Right cardiac atrium (tissue), 5 donors: ENCODE measurements around the gene LIG1. TPM values are rescaled to one million over a fixed set of nuclear protein-coding genes. Genes with fewer than 3 reads are reported as not detected.

Source experiments
- ATAC-seq, 2 donors: fragments of 200-7000 bp; cut with Tn5 transposase; one replicate each; pipeline versions ENCODE4 v1.8.0 to v1.9.1; 2020; ENCODE audit warnings: moderate library complexity in 2 of 2, mild to moderate bottlenecking in 1 of 2
- DNase-seq, 3 donors: peaks; one replicate each; pipeline ENCODE4 v3.0.0-alpha.2; 2020
- H3K27ac ChIP-seq: one replicate; pipeline ENCODE4 v1.5.1; 2013; ENCODE audit warnings: mild to moderate bottlenecking, low read length, control low read depth, moderate library complexity
- H3K27me3 ChIP-seq: one replicate; pipeline ENCODE4 v1.6.1; 2013; ENCODE audit not compliant: control insufficient read depth, insufficient read depth
- H3K4me1 ChIP-seq: one replicate; pipeline ENCODE4 v1.6.1; 2013; ENCODE audit warnings: low read length; ENCODE audit not compliant: control insufficient read depth, insufficient read depth
- H3K4me3 ChIP-seq: one replicate; pipeline ENCODE4 v1.5.1; 2013; ENCODE audit warnings: low read length, control low read depth
- H3K9me3 ChIP-seq: one replicate; pipeline ENCODE4 v1.6.1; 2013; ENCODE audit warnings: low read length; ENCODE audit not compliant: control insufficient read depth
- WGBS: extraction: QIAGEN DNeasy Blood & Tissue Kit; methylation state at CpG from one replicate; pipeline ENCODE4 v1.1.7; 2013; 5-methylcytosine and 5-hydroxymethylcytosine counted together
- intact Hi-C, 4 donors: fragments of 100-400 bp; cut with DNase I; formaldehyde crosslinking; loops; one replicate each; pipeline versions ENCODE4 v1.11.0 to v1.14.0; 2022 to 2023
- polyA plus RNA-seq: library from polyadenylated mRNA; stranded (reverse); fragments of 200-250 nt; gene quantifications from one replicate; pipeline ENCODE4 v1.2.3, GENCODE V29; 2013
- total RNA-seq, 4 donors: library from RNA; stranded (reverse); fragmentation: NEBNext Ultra II Directional; extraction: Animal tissue kit (Norgen Biotek cat#: 25700); gene quantifications; one replicate each; pipeline ENCODE4 v1.2.1, GENCODE V29; 2021
- donor health status: healthy with polysubstance abuse.
- donor health status: DM: no; HTN: yes; CAD: no.
- donor health status: DM: no; HTN: no; CAD: no.
- donor health status: DM: no; HTN: yes; CAD: no; lungs with severe emphysema.
- donor health status: DM: yes; HTN: yes; CAD: no.

The LIG1 gene
- total and polyA plus RNA-seq, 5 donors = 3.8 to 8.4 (median 5.3) TPM

- Histone ChIP-seq H3K27me3 (no peaks in the 10 kb centered on the region), H3K9me3 (no peaks in the 10 kb centered on the region), H3K4me1 (no peaks in the 10 kb centered on the region), H3K4me3 (no peak overlapping the region), H3K27ac (no peak overlapping the region)
- peak; percentile 76 to 82 for ATAC-seq
- 27% methylated on average over 10 of the region's 10 CpGs for WGBS
- peak in 1 of 3 donors; percentile 60 for DNase-seq
- intact Hi-C loops = no loop called here
Measured at GRCh38 chr19:48121909-48122371, 48.2 kb downstream of the LIG1 start.

- Histone ChIP-seq H3K27ac (no peak overlapping the region), H3K4me1 (no peaks in the 10 kb centered on the region), H3K9me3 (no peaks in the 10 kb centered on the region), H3K4me3 (no peak overlapping the region), H3K27me3 (no peaks in the 10 kb centered on the region)
- no peak for ATAC-seq
- peak in 1 of 3 donors; percentile 17 for DNase-seq
- WGBS = 94% methylated on average over 14 of the region's 14 CpGs
- intact Hi-C loops = no loop called here
Measured at GRCh38 chr19:48121066-48121465, 49.1 kb downstream of the LIG1 start.

GRCh38 chr19:48120505-48120904, 49.6 kb downstream of the LIG1 start:
- Histone ChIP-seq H3K27ac (no peak overlapping the region), H3K4me3 (no peak overlapping the region), H3K27me3 (no peaks in the 10 kb centered on the region), H3K9me3 (no peaks in the 10 kb centered on the region), H3K4me1 (no peaks in the 10 kb centered on the region)
- DNase-seq (peak in 1 of 3 donors; percentile 2), ATAC-seq (no peak)
- intact Hi-C loops = no loop called here
- WGBS = 98% methylated on average over 2 of the region's 2 CpGs

- 79% methylated on average over 11 of the region's 11 CpGs for WGBS
- Histone ChIP-seq H3K27ac (no peak overlapping the region), H3K27me3 (no peaks in the 10 kb centered on the region), H3K4me1 (no peaks in the 10 kb centered on the region), H3K4me3 (no peak overlapping the region), H3K9me3 (no peaks in the 10 kb centered on the region)
- ATAC-seq (no peak), DNase-seq (no peak)
- intact Hi-C loops = loop anchor here in 1 of 4 donors (5.0 kb wide), 1 partner anchor 34 kb away; no protein-coding TSS in a partner anchor
Measured at GRCh38 chr19:48118131-48118517, 52.0 kb downstream of the LIG1 start.

- H3K4me3 ChIP-seq = no peak overlapping the region
- no peaks in the 10 kb centered on the region for H3K27me3 ChIP-seq
- WGBS = 70% methylated on average over 12 of the region's 12 CpGs
- H3K9me3 ChIP-seq = no peaks in the 10 kb centered on the region
- no peak for ATAC-seq
- intact Hi-C loops = loop anchor here in 1 of 4 donors (5.0 kb wide), 1 partner anchor 35 kb away; no protein-coding TSS in a partner anchor
- no peaks in the 10 kb centered on the region for H3K4me1 ChIP-seq
- H3K27ac ChIP-seq = no peak overlapping the region
- peak in 1 of 3 donors; percentile 40 for DNase-seq
Measured at GRCh38 chr19:48117515-48118130, 52.5 kb downstream of the LIG1 start.

GRCh38 chr19:48113190-48113917, 56.8 kb downstream of the LIG1 start:
- no peak overlapping the region for H3K4me3 ChIP-seq
- no peak overlapping the region for H3K27ac ChIP-seq
- WGBS = 77% methylated on average over 16 of the region's 16 CpGs
- no peak for ATAC-seq
- H3K4me1 ChIP-seq = no peaks in the 10 kb centered on the region
- no peaks in the 10 kb centered on the region for H3K9me3 ChIP-seq
- no peak for DNase-seq
- intact Hi-C loops = no loop called here
- no peaks in the 10 kb centered on the region for H3K27me3 ChIP-seq

GRCh38 chr19:48111280-48111679, 58.9 kb downstream of the LIG1 start:
- Histone ChIP-seq H3K27me3 (no peaks in the 10 kb centered on the region), H3K9me3 (no peaks in the 10 kb centered on the region), H3K27ac (peak overlapping the region; percentile 88), H3K4me1 (peaks cover 3% of the 10 kb centered on the region), H3K4me3 (no peak overlapping the region)
- DNase-seq (no peak), ATAC-seq (no peak)
- WGBS = 64% methylated on average over 7 of the region's 7 CpGs
- intact Hi-C loops = no loop called here

GRCh38 chr19:48110350-48110966, 59.7 kb downstream of the LIG1 start, which contains the start of gene PLA2G4C:
Gene PLA2G4C (minus strand): TSS chr19:48110817. CDS start chr19:48106529, 4,288 bp downstream.
- peak within 1 kb of the TSS; percentile 100 for H3K27ac ChIP-seq
- no peaks in the 10 kb centered on the region for H3K27me3 ChIP-seq
- intact Hi-C loops = no loop called here
- ATAC-seq = peak; percentile 94
- WGBS = under 1% methylated on average over 27 of the region's 27 CpGs
- peak; percentile 95 to 97 (median 97) for DNase-seq
- peak within 1 kb of the TSS; percentile 55 for H3K4me3 ChIP-seq
- H3K4me1 ChIP-seq = peaks cover 3% of the 10 kb centered on the region
- no peaks in the 10 kb centered on the region for H3K9me3 ChIP-seq

- H3K4me3 ChIP-seq = no peak overlapping the region
- ATAC-seq (no peak), DNase-seq (no peak)
- H3K9me3 ChIP-seq = no peaks in the 10 kb centered on the region
- H3K27me3 ChIP-seq = no peaks in the 10 kb centered on the region
- H3K4me1 ChIP-seq = peaks cover 3% of the 10 kb centered on the region
- H3K27ac ChIP-seq = no peak overlapping the region
- intact Hi-C loops = loop anchor here in 2 of 4 donors (5.0 kb wide), 2 partner anchors 38 to 43 kb away; no protein-coding TSS in a partner anchor
- 84% methylated on average over 15 of the region's 15 CpGs for WGBS
Measured at GRCh38 chr19:48108997-48109782, 61.0 kb downstream of the LIG1 start.

- Histone ChIP-seq H3K9me3 (no peaks in the 10 kb centered on the region), H3K4me1 (peaks cover 3% of the 10 kb centered on the region), H3K4me3 (no peak overlapping the region), H3K27me3 (no peaks in the 10 kb centered on the region), H3K27ac (no peak overlapping the region)
- WGBS = 87% methylated on average over 5 of the region's 5 CpGs
- no peak for DNase-seq
- no peak for ATAC-seq
- intact Hi-C loops = no loop called here
Measured at GRCh38 chr19:48103922-48104321, 66.2 kb downstream of the LIG1 start.
